ENCODE data around the gene EDARADD.

The EDARADD gene

DNA sequence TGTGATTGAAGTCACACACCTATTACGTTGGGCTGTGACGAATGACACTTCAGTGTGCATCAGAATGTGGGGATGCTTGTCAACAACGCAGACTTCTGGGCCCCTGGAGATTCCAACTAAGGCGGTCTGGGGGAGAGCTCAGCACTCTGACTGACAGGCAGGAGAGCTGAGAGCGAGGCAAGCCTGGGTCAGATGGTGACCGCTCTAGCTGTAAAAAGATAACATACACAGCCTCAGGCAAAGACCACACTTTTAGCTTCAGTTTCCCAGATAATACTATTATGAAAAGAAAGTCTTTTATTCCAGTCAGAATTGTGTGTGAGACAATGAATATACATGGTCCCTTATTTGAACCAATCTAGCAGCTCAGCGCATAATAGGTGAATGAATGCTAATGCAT lies 25.4 kb downstream of the EDARADD start:
- no peak overlapping the region for H3K4me3 ChIP-seq (ENCODE audit: low read length)
- DNase-seq (ENCODE audit: low read depth), result no peak
- TF ChIP-seq, protein P1, sequence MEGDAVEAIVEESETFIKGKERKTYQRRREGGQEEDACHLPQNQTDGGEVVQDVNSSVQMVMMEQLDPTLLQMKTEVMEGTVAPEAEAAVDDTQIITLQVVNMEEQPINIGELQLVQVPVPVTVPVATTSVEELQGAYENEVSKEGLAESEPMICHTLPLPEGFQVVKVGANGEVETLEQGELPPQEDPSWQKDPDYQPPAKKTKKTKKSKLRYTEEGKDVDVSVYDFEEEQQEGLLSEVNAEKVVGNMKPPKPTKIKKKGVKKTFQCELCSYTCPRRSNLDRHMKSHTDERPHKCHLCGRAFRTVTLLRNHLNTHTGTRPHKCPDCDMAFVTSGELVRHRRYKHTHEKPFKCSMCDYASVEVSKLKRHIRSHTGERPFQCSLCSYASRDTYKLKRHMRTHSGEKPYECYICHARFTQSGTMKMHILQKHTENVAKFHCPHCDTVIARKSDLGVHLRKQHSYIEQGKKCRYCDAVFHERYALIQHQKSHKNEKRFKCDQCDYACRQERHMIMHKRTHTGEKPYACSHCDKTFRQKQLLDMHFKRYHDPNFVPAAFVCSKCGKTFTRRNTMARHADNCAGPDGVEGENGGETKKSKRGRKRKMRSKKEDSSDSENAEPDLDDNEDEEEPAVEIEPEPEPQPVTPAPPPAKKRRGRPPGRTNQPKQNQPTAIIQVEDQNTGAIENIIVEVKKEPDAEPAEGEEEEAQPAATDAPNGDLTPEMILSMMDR (conservative IDR thresholded peaks at IDR 0.05; ENCODE audit: low read depth, low read length), result no peak

DNA sequence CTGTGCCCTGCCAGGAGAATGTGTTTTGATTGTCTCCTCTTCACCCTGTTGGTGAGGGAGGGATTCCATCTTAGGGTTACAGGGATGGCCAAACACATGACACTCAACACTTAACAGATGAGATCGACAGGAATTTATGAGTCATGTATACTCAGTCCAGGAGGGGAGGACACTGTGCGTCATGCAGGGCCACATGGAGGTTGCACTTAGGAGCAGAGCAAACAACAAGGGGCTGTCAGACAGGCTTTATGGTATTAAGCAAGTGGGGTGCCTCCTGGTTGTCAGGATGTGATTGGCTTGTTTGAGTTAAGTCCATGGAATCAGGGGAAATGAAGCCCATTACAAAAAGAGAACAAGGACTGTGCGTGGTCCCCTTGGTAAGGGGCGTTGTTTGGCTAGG lies 26.9 kb downstream of the EDARADD start:
- no peak for DNase-seq (ENCODE audit: low read depth)
- H3K4me3 ChIP-seq (ENCODE audit: low read length), result no peak overlapping the region
- TF ChIP-seq, protein P1 (conservative IDR thresholded peaks at IDR 0.05; ENCODE audit: low read depth, low read length), result no peak

DNA sequence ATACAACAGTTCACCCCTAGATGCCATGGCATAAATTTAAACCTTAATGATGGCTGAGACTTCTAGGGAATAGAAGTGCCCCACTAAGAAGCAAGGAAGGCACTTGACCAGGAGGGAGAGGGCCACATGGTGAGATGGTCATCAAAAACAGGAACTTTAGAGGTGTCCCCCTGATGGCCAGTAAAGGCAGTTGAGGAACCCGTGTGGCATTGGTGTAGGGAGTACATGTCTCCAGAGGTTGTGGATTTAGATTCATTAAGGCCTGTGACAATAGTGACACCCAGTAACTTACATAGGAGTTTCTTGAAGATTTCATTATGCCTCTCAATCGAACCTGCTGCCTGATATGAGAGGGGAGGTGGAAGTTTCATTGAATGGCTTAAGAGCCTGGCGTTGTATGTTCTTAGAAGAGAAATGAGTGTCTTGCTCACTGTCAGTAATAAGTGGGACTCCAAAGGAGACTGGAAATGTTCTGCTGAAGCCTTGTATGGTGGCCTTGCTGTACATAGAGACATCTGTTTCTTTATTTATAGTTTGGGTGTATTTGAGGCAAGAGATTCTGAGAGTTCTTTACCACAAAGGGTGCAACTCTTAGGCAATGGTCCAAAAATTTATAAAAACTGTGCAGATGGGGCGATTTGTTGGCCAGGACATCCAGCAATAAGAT lies 27.9 kb downstream of the EDARADD start:
- no peak for DNase-seq (ENCODE audit: low read depth)
- H3K4me3 ChIP-seq (ENCODE audit: low read length), result no peak overlapping the region
- TF ChIP-seq, protein P1 (conservative IDR thresholded peaks at IDR 0.05; ENCODE audit: low read depth, low read length), result no peak

DNA sequence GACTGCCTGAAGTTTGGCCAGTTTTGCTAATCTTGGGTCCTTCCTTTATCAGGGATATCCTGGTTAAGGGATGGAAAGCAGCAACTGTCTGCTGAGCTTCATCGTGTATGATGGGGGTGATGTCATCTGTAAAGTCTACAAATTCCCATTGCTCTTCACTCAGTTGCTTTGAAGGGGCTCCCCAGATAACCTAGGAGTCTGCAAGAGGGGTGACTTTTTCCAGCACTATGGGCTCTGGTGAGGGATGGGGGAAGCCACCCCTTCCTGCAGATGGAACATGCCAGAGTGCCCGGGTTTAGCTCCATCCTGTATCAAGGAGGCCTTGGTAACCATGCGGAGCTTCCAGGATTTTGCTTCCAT lies 28.4 kb downstream of the EDARADD start:
- TF ChIP-seq, protein P1 (conservative IDR thresholded peaks at IDR 0.05; ENCODE audit: low read depth, low read length), result no peak

DNA sequence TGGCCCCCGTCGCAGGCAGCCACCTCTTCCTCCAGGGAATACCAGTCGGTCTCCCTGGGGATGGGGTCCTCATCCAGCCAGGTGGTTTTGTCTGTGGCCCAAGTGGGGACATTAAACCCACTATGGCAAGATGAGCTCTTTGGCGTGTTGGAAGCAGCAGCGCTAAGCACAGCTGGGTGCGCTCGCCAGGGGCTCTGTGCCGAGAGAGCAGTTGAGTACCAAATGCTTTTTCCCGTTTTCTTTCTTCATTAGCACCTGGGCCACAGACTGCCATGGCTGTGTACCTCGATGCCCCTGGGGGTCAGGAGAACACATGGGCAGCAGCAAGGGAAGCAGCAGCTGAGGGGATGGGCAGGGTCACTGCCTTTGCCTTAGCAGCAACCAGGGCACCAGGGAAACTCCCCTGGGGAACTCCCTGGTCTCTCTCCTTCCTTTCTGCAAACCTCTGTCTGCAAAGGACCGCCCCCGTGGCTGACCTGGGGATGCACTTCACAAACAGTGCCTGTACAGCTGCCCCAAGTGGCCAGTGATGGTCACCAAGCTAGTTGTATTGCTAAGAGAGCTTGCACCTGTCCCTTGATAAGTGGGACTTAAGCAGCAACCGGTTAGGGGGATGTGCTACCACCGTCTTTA lies 31.1 kb downstream of the EDARADD start:
- no peak overlapping the region for H3K4me3 ChIP-seq (ENCODE audit: low read length)
- TF ChIP-seq, protein P1 (conservative IDR thresholded peaks at IDR 0.05; ENCODE audit: low read depth, low read length), result no peak
- DNase-seq (ENCODE audit: low read depth), result no peak

More for the DNA sequence above, 28.4 kb downstream of the EDARADD start:
- no peak overlapping the region for H3K4me3 ChIP-seq (ENCODE audit: low read length)
- no peak for DNase-seq (ENCODE audit: low read depth)

DNA sequence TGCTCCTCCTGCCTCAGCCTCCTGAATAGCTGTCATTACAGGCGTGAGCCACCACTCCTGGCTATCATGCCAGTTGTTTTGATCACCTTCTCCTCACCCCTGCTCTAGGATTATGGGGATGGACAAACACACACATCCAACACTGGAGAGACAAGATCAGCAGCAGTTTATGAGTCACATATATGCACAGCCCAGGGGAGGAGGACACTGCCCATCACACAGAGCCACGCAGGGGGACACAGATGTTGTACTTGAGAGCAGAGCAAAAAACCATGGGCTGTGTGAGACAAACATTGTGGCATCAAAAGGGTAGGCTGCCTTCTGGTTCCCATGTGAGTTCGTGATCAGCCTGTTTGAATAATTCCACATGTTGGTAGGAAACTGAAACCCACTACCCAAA lies 32.1 kb downstream of the EDARADD start:
- no peak for DNase-seq (ENCODE audit: low read depth)
- H3K4me3 ChIP-seq (ENCODE audit: low read length), result no peak overlapping the region
- TF ChIP-seq, protein P1 (conservative IDR thresholded peaks at IDR 0.05; ENCODE audit: low read depth, low read length), result no peak

DNA sequence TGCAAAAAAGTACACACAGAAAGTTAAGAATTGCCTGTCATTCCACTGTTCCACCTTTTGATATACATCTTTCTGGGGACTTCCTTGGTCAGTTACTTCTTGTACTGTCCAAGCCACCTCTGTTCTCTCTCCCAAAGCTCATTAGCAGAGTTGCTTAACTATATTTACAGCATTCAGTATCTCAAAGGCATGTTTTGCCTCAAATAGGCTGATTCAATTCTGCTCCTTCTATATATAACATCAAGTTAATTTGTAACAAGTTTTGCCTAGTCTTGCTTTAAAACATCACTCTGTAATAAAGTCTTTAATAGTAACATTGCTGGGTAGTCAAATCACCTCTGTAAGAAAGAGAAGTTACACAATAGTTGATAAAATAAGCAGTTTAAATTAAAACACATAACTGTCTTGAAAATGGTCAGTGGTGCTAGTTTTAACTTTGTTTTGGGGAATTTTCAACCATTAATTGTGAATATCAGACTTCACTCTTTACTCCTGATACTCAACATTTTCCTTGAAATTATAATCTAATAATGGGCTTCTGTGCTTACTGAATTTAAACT lies 35.7 kb downstream of the EDARADD start:
- TF ChIP-seq, protein P1 (conservative IDR thresholded peaks at IDR 0.05; ENCODE audit: low read depth, low read length), result no peak
- H3K4me3 ChIP-seq (ENCODE audit: low read length), result no peak overlapping the region
- no peak for DNase-seq (ENCODE audit: low read depth)
